HepG2 (cell line): ENCODE results near the gene BAG3.

Experiments used
- CTCF ChIP-seq: sonication (generic); formaldehyde crosslinking; IDR thresholded peaks from 2 replicates; pipeline ENCODE4 v1.5.0; 2020; ENCODE audit warnings: mild to moderate bottlenecking, missing genetic modification reagents, moderate library complexity
- RNF2 ChIP-seq: fragments of 450-650 bp; conservative IDR thresholded peaks from 2 replicates; pipeline ENCODE4 v1.6.1; 2016; ENCODE audit warnings: low read depth
- SIN3A ChIP-seq: IDR thresholded peaks from 2 replicates; pipeline ENCODE4 v1.6.1; 2011; ENCODE audit warnings: low read depth, mild to moderate bottlenecking, control low read depth, low read length, borderline replicate concordance
- ZNF136 ChIP-seq: sonication (generic); formaldehyde crosslinking; IDR thresholded peaks from 2 replicates; pipeline ENCODE4 v1.8.1; 2022; ENCODE audit warnings: low read depth, mild to moderate bottlenecking, moderate library complexity, missing genetic modification reagents

GRCh38 chr10:119723624-119724023 lies 72.4 kb downstream of the BAG3 start:
- TF ChIP-seq CTCF (CRISPR knock-in tag), result 0 out of 2 replicates have a peak, but pooled peaks have one; percentile 5
- no peak for TF ChIP-seq ZNF136
- TF ChIP-seq SIN3A, result no peak
- TF ChIP-seq RNF2, result no peak
